Spinal cord (tissue), 10 donors: ENCODE results near the gene PRTG. TPM values are rescaled to one million over a fixed set of nuclear protein-coding genes. Genes with fewer than 3 reads are reported as not detected.
"Not testable (repeated sequence)": the region's sequence is repeated elsewhere in the genome, so short reads cannot be mapped to it uniquely, and the experiment has no call there.

Experiments
- DNase-seq, 6 donors: peaks; one replicate each; pipeline versions ENCODE4 v3.0.0 to v3.0.0-alpha.2; 2013 to 2015; ENCODE audit warnings: low spot score in 6 of 6, low read depth in 4 of 6
- H3K27ac ChIP-seq: one replicate; pipeline ENCODE4 v1.5.1; 2013; ENCODE audit warnings: low read depth, low read length, control low read depth
- H3K27me3 ChIP-seq: one replicate; pipeline ENCODE4 v1.6.1; 2013; ENCODE audit warnings: low read length; ENCODE audit not compliant: control insufficient read depth, insufficient read depth
- H3K36me3 ChIP-seq: one replicate; pipeline ENCODE4 v1.6.1; 2013; ENCODE audit warnings: low read length; ENCODE audit not compliant: control insufficient read depth, insufficient read depth
- H3K4me1 ChIP-seq: one replicate; pipeline ENCODE4 v1.6.1; 2013; ENCODE audit warnings: low read length; ENCODE audit not compliant: control insufficient read depth, insufficient read depth
- H3K4me3 ChIP-seq: one replicate; pipeline ENCODE4 v1.5.1; 2013; ENCODE audit warnings: low read depth, low read length, control low read depth
- H3K9me3 ChIP-seq: one replicate; pipeline ENCODE4 v1.6.1; 2013; ENCODE audit warnings: low read length; ENCODE audit not compliant: control insufficient read depth, insufficient read depth
- WGBS: methylation state at CpG from one replicate; pipeline ENCODE4 v1.1.5; 2013; ENCODE audit warnings: missing lambda C conversion rate; ENCODE audit not compliant: insufficient coverage; 5-methylcytosine and 5-hydroxymethylcytosine counted together
- polyA plus RNA-seq, 2 donors: library from polyadenylated mRNA; unstranded; fragments of 120-200 nt; gene quantifications; one replicate each; pipeline ENCODE4 v1.2.1, GENCODE V29; 2013; ENCODE audit not compliant: insufficient read length in 2 of 2
- total RNA-seq, 2 donors: library from RNA; depleted of rRNA in 1 of 2; stranded (reverse); fragments of 120-200 nt in 1 of 2; fragments of >200 nt in 1 of 2; gene quantifications; one replicate each; pipeline versions ENCODE4 v1.2.3 to v1.2.4, GENCODE V29; 2013 to 2014
- donor health status: healthy.

The PRTG gene
- total and polyA plus RNA-seq, 4 donors, result 3.0 to 11.9 (median 7.5) TPM

DNA sequence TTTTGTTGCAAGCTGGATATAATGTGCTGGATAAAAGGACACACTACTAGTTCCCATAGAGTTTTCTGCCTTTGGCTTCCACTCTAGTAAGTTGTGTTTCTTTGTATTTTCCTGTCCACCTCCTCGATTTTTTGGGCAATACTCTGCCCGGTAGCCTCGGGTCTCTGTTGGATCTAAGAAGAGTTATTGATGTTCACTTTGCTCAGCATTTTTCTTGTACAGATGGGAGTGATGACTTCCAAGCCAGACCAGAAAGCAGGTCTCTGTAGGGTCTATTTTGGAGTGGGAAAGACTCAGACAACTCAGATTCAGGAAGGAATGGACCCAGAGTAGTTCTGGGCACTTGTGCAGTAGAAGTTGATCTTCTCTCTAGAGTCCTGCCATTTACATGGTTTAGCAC is 36.0 kb upstream of the PRTG start:
- Histone ChIP-seq H3K36me3 (no peaks in the 10 kb centered on the region), H3K27ac (no peak overlapping the region), H3K4me3 (no peak overlapping the region), H3K4me1 (no peaks in the 10 kb centered on the region), H3K27me3 (no peaks in the 10 kb centered on the region), H3K9me3 (no peaks in the 10 kb centered on the region)
- DNase-seq, result no peak
- 63% methylated on average over 3 of the region's 3 CpGs for WGBS

DNA sequence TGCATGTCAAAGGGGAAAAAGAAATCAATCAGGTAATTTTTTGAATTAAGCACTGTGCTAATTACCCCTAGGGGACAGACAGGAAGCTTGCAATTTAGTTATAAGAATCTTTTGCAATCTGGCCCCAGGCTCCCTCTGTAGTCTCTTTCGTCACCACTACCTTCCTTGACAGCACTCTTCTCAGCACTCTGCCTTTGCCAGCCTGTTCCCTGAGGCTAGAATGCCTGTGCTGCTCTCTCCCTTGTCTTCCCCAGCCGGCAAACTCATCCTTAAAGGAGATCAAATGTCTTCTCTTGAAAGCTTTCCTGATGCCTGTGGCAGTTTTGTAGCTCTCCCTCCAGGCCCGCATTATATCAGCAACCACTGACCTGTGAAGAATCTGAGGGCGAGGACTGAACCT is 32.4 kb upstream of the PRTG start:
- WGBS, result 49% methylated on average over 2 of the region's 4 CpGs
- Histone ChIP-seq H3K27ac (no peak overlapping the region), H3K4me1 (no peaks in the 10 kb centered on the region), H3K9me3 (no peaks in the 10 kb centered on the region), H3K36me3 (no peaks in the 10 kb centered on the region), H3K27me3 (no peaks in the 10 kb centered on the region), H3K4me3 (no peak overlapping the region)
- no peak for DNase-seq

DNA sequence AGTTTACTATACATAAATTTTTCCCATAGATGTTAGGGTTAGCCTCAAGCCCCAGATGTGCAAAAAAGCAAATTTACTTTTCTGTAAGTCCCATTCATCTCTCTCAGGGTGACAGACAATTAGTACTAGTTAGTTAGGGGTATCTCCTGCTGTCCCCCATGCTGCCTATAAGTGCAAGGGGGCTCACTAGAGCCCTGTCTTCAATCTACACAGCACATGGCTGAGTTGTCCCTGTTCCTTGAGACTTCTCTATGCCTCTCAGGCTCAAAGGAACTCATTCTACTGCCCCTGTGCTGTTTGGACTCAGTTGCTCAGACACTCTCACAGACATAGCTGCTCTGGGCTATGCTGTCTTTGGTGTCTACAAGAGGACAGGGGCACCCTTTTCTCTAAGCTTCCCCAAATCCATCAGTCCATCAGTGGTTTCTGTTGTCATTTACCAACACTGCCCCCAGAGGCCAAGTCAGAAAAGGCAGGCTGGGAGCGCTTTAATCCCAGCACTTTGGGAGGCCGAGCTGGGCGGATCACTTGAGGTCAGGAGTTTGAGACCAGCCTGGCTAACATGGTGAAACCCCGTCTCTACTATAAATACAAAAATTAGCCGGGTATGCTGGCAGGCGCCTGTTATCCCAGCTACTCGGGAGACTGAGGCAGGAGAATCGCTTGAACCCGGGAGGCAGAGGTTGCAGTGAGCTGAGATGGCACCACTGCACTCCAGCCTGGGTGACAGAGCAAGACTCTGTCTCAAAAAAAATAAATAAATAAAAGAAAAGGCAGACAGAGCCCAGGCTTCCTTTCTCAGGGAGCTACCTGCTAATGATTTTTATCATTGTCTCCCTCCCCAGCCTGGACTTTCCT is 31.4 kb upstream of the PRTG start:
- DNase-seq, result peak in 2 of 6 donors; percentile 44 to 49
- H3K27ac ChIP-seq, result no peak overlapping the region
- H3K36me3 ChIP-seq, result no peaks in the 10 kb centered on the region
- no peak overlapping the region for H3K4me3 ChIP-seq
- H3K9me3 ChIP-seq, result no peaks in the 10 kb centered on the region
- WGBS, result 72% methylated on average over 2 of the region's 9 CpGs
- no peaks in the 10 kb centered on the region for H3K27me3 ChIP-seq
- H3K4me1 ChIP-seq, result no peaks in the 10 kb centered on the region

DNA sequence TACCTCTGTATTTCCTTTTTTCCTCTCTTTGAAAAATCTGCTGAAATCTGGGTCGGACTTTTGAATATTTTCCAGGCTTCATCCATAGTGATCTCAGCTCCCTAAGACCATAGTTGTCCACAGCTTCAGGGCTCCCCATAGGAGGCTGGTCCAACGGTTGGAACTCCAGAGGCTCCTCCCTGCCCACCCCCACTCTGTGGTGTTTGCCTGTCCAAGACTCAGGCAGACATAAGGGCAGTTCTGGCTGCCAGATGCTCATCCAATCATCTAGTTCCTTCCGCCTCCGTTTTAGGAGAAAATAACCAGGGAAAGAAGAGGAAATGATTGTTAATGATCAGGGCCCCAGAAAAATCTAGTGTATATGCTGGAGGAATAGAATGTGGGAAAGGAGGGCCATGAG is 27.9 kb upstream of the PRTG start:
- WGBS, result 92% methylated on average over 1 of the region's 4 CpGs

DNA sequence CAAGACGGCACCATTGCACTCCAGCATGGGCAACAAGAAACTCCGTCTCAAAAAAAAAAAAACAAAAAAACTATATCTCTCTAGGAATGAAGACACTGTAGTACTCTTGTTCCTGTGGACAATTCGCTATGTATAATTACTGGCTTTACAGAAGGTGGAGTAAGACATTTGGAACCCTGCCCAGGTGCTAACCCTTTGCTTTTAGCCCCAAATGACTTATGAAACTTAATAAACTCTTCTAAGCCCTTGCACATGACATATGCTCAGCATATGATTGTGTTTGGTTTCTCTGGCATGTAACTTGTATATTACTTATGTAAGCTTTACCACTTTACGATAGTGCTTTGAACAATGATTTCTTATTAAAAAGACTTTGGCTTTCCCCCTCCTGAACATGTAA is 27.3 kb upstream of the PRTG start:
- Histone ChIP-seq H3K4me3 (no peak overlapping the region), H3K27ac (no peak overlapping the region), H3K4me1 (no peaks in the 10 kb centered on the region), H3K27me3 (no peaks in the 10 kb centered on the region), H3K9me3 (no peaks in the 10 kb centered on the region), H3K36me3 (no peaks in the 10 kb centered on the region)
- WGBS, result no CpG with 5 or more reads among the region's 4 CpGs
- DNase-seq, result peak in 1 of 6 donors; percentile 16

More for the DNA sequence above, 27.9 kb upstream of the PRTG start:
- Histone ChIP-seq H3K36me3 (no peaks in the 10 kb centered on the region), H3K27me3 (no peaks in the 10 kb centered on the region), H3K4me1 (no peaks in the 10 kb centered on the region), H3K27ac (no peak overlapping the region), H3K9me3 (no peaks in the 10 kb centered on the region), H3K4me3 (no peak overlapping the region)
- no peak for DNase-seq

DNA sequence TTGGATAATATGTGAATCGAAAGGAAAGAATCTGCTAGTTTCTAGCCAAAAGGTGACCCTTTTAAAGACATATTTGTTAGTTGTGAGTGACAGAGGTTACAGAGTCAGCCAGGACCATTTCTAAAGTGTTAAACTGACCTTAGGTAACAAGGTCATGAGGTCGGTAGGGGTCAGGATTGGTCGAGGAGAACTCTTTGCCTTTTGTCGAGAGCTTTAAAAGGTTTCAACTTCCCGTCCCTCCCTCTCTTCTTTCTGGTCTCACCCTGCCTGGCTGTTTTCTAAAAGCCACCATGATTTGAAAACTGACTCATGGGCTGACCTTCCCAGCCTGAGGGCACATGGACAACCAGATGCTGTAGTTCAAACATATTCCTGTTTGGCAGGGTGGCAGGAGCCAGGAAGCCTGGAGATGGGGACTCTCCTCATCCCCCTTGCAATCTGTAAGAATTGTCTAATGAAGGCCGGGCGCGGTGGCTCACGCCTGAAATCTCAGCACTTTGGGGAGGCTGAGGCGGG is 25.8 kb upstream of the PRTG start:
- Histone ChIP-seq H3K36me3 (no peaks in the 10 kb centered on the region), H3K27ac (no peak overlapping the region), H3K4me3 (no peak overlapping the region), H3K9me3 (no peaks in the 10 kb centered on the region), H3K27me3 (no peaks in the 10 kb centered on the region), H3K4me1 (no peaks in the 10 kb centered on the region)
- WGBS, result 68% methylated on average over 6 of the region's 10 CpGs
- no peak for DNase-seq

DNA sequence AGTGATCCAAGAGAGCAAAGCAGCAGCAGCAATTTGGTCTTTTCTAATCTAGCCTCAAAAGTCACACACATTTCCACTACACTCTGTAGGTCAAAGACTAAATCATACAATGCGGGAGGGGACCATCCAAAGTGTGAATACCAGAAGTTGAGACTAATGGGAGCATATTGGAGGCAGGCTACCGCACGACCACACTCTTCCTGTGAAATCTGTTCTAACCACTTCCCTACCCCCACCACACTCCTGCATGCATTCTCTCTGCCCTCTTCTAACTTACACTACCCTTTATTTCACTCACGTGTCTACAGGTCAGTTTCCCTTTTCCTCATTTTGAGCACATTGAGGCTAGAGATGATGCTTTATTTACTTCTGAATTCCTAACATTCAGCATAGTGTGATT is 23.7 kb upstream of the PRTG start:
- Histone ChIP-seq H3K4me1 (no peaks in the 10 kb centered on the region), H3K27ac (no peak overlapping the region), H3K36me3 (no peaks in the 10 kb centered on the region), H3K27me3 (no peaks in the 10 kb centered on the region), H3K4me3 (no peak overlapping the region), H3K9me3 (no peaks in the 10 kb centered on the region)
- DNase-seq, result no peak
- 70% methylated on average over 2 of the region's 4 CpGs for WGBS

DNA sequence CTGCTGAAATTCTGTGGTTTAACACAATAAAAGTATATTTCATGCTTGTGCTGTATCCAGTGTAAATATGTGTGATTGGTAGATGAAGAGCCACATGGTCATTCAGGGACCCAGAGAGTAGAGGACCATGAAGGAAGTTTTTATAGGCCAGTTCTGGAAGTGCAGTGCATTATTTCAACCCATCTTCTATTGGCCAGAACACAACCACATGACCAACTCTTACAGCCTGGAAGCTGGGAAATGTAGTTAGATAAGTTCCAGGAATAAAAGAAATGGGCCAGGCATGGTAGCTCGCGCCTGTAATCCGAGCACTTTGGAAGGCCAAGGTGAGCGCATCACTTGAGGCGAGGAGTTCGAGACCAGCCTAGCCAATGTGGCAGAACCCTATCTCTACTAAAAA is 21.4 kb upstream of the PRTG start:
- no peak for DNase-seq
- H3K9me3 ChIP-seq, result no peaks in the 10 kb centered on the region
- no peak overlapping the region for H3K4me3 ChIP-seq
- no peaks in the 10 kb centered on the region for H3K27me3 ChIP-seq
- no peaks in the 10 kb centered on the region for H3K4me1 ChIP-seq
- H3K27ac ChIP-seq, result no peak overlapping the region
- H3K36me3 ChIP-seq, result no peaks in the 10 kb centered on the region
- WGBS, result 92% methylated on average over 6 of the region's 6 CpGs

DNA sequence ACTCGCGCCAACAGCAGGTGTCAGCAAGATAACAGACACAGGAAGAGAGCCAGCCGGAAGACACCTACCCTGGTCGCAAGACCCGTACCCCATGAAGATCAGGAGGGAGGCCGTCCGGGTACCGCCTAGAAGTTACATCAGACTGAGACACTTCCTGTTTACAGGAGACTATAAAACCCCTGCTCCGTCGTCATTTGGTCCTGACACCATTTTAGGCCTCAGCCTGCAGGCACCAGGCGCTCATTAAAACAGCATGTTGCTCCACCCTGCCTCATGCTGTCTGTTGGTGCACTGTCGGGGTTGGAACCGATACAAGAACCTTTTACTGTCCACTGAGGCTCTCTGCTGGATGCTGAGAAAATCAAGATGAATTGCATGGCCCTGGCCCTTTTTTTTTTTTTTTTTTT is 15.6 kb upstream of the PRTG start:
- Histone ChIP-seq H3K4me3 (no peak overlapping the region), H3K4me1 (no peaks in the 10 kb centered on the region), H3K27ac (no peak overlapping the region), H3K36me3 (no peaks in the 10 kb centered on the region), H3K9me3 (no peaks in the 10 kb centered on the region), H3K27me3 (no peaks in the 10 kb centered on the region)
- no peak for DNase-seq
- 80% methylated on average over 10 of the region's 13 CpGs for WGBS

DNA sequence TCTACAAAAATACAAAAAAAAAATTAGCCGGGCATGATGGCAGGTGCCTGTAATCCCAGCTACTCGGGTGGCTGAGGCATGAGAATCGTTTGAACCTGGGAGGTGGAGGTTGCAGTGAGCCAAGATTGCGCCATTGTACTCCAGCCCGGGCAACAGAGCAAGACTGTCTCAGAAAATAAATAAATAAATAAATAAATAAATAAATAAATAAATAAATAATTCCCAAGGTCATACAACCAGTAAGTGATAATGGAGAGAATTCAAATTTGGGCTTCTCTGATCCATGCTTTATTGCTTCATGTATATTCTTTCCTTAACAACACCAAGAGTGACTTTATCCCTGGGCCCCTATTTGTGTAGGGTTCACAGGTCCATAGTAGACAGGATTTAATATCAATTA is 10.5 kb upstream of the PRTG start:
- not testable (repeated sequence) for H3K27me3 ChIP-seq, H3K36me3 ChIP-seq, H3K4me1 ChIP-seq, H3K4me3 ChIP-seq, DNase-seq, H3K9me3 ChIP-seq, H3K27ac ChIP-seq
- no CpG with 5 or more reads among the region's 5 CpGs for whole genome bisulfite sequencing
